ENCODE data around the gene ARHGAP31. TPM values are rescaled to one million over a fixed set of nuclear protein-coding genes. Genes with fewer than 3 reads are reported as not detected.
A peak's percentile ranks its signal among the peaks of the same experiment; 100 is the strongest.
"Not testable (repeated sequence)": the region's sequence is repeated elsewhere in the genome, so short reads cannot be mapped to it uniquely, and the experiment has no call there.

ARHGAP31 gene
- total RNA-seq, 1 donor from 2014 or later: 0.84 TPM

DNA sequence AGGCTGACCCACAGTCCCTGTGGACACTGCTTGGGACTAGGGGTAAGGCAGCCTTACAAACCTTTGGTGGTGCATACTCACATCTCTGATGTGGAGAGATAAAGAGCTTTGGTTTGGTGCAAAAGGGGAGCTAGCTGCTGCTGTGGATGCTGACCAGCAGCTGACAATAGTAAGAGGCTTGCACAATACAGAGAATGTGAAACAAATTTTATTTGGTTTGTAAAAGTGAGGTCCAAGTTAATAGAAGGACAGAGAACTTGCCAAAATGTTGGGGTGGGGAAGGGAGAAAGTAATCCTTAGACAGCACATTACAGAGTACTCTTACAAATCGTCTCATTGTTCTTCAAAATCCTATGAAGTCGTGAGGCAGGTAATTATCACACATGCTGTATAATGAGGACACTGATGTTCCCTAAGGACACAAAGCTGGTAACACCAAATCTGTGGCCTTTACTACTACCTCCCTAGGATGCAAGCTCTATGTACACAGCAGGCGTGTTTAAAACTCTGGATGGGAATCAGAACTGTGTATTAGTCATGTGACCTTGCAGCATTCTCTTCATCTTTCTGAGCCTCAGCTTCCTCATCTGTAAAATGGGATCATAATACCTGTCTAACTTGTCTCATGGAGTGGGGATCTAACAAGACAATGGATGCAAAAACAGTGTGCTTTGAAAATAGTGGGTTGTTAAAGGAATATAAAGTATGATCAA is 21.6 kb downstream of the ARHGAP31 start:
- DNase-seq (ENCODE audit: low spot score, unreplicated experiment): no peak
- Mint-ChIP-seq H3K27me3 (no peaks in the 10 kb centered on the region), H3K9me3 (ENCODE audit: low read depth) (no peaks in the 10 kb centered on the region), H3K4me1 (ENCODE audit: low read depth) (peaks cover 5% of the 10 kb centered on the region), H3K36me3 (ENCODE audit: insufficient read depth) (peaks cover 2% of the 10 kb centered on the region), H3K4me3 (ENCODE audit: low read depth) (no peak overlapping the region), H3K27ac (no peak overlapping the region)
- TF ChIP-seq, protein P1, sequence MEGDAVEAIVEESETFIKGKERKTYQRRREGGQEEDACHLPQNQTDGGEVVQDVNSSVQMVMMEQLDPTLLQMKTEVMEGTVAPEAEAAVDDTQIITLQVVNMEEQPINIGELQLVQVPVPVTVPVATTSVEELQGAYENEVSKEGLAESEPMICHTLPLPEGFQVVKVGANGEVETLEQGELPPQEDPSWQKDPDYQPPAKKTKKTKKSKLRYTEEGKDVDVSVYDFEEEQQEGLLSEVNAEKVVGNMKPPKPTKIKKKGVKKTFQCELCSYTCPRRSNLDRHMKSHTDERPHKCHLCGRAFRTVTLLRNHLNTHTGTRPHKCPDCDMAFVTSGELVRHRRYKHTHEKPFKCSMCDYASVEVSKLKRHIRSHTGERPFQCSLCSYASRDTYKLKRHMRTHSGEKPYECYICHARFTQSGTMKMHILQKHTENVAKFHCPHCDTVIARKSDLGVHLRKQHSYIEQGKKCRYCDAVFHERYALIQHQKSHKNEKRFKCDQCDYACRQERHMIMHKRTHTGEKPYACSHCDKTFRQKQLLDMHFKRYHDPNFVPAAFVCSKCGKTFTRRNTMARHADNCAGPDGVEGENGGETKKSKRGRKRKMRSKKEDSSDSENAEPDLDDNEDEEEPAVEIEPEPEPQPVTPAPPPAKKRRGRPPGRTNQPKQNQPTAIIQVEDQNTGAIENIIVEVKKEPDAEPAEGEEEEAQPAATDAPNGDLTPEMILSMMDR (IDR thresholded peaks at IDR 0.05; ENCODE audit: unreplicated experiment): no peak

GRCh38 chr3:119316313-119316670 is 22.1 kb downstream of the ARHGAP31 start:
- Mint-ChIP-seq H3K27ac (no peak overlapping the region), H3K4me1 (ENCODE audit: low read depth) (peaks cover 8% of the 10 kb centered on the region), H3K27me3 (no peaks in the 10 kb centered on the region), H3K36me3 (ENCODE audit: insufficient read depth) (peaks cover 2% of the 10 kb centered on the region), H3K4me3 (ENCODE audit: low read depth) (no peak overlapping the region), H3K9me3 (ENCODE audit: low read depth) (no peaks in the 10 kb centered on the region)
- no peak for DNase-seq (ENCODE audit: low spot score, unreplicated experiment)
- TF ChIP-seq, protein P1 (IDR thresholded peaks at IDR 0.05; ENCODE audit: unreplicated experiment): no peak

GRCh38 chr3:119318876-119319275 is 24.7 kb downstream of the ARHGAP31 start:
- Mint-ChIP-seq H3K36me3 (ENCODE audit: insufficient read depth) (peaks cover 2% of the 10 kb centered on the region), H3K4me1 (ENCODE audit: low read depth) (peaks cover 12% of the 10 kb centered on the region), H3K27ac (no peak overlapping the region)

GRCh38 chr3:119319311-119319710 is 25.1 kb downstream of the ARHGAP31 start:
- Mint-ChIP-seq H3K27ac (no peak overlapping the region), H3K9me3 (ENCODE audit: low read depth) (no peaks in the 10 kb centered on the region), H3K27me3 (peaks cover 4% of the 10 kb centered on the region), H3K4me3 (ENCODE audit: low read depth) (no peak overlapping the region), H3K4me1 (ENCODE audit: low read depth) (peaks cover 14% of the 10 kb centered on the region), H3K36me3 (ENCODE audit: insufficient read depth) (no peaks in the 10 kb centered on the region)
- TF ChIP-seq, protein P1 (IDR thresholded peaks at IDR 0.05; ENCODE audit: unreplicated experiment): no peak
- no peak for DNase-seq (ENCODE audit: low spot score, unreplicated experiment)

More at GRCh38 chr3:119318876-119319275, 24.7 kb downstream of the ARHGAP31 start:
- H3K27me3 Mint-ChIP-seq: peaks cover under 1% of the 10 kb centered on the region
- no peak overlapping the region for H3K4me3 Mint-ChIP-seq (ENCODE audit: low read depth)
- no peak for DNase-seq (ENCODE audit: low spot score, unreplicated experiment)
- no peaks in the 10 kb centered on the region for H3K9me3 Mint-ChIP-seq (ENCODE audit: low read depth)
- TF ChIP-seq, protein P1 (IDR thresholded peaks at IDR 0.05; ENCODE audit: unreplicated experiment): no peak

DNA sequence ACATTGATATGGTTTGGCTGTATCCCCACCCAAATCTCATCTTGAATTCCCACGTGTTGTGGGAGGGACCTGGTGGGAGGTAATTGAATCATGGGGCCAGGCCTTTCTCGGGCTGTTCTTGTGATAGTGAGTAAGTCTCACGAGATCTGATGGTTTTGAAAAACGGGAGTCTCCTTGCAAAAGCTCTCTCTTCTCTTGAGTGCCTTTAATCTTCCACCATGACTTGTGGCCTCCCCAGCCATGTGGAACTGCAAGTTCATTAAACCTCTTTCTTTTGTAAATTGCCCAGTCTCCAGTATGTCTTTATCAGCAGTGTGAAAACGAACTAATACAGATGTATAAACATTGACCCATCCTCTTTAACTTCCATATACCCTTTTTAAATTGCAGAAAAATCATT is 26.6 kb downstream of the ARHGAP31 start:
- not testable (repeated sequence) for H3K27ac Mint-ChIP-seq; H3K9me3 Mint-ChIP-seq (ENCODE audit: low read depth); H3K36me3 Mint-ChIP-seq (ENCODE audit: insufficient read depth); H3K27me3 Mint-ChIP-seq; DNase-seq (ENCODE audit: low spot score, unreplicated experiment)
- Mint-ChIP-seq H3K4me1 (ENCODE audit: low read depth) (peaks cover 14% of the 10 kb centered on the region), H3K4me3 (ENCODE audit: low read depth) (peak overlapping the region; percentile 11)

All from progenitor cell of endocrine pancreas (in vitro differentiated cells).